DND-41 (cell line): ENCODE results near the gene DENND1A.

Experiments
- ATAC-seq: fragments of 200-7000 bp; cut with Tn5 transposase; 3 replicates; pipeline ENCODE4 v1.9.1; 2021; ENCODE audit warnings: low read depth; ENCODE audit not compliant: insufficient read depth
- DNase-seq: peaks from one replicate; pipeline ENCODE4 v3.0.0-alpha.2; 2020
- H2AFZ ChIP-seq: 2 replicates; pipeline ENCODE4 v1.6.0; 2012; ENCODE audit warnings: low read depth, low read length
- H3K27ac ChIP-seq: 2 replicates; pipeline ENCODE4 v1.5.1; 2012; ENCODE audit warnings: low read length, inconsistent platforms
- H3K27me3 ChIP-seq: fragments of 200-600 bp; sonication (generic); 2 replicates; pipeline ENCODE4 v1.6.0; 2012; ENCODE audit warnings: low read length, mild to moderate bottlenecking, inconsistent platforms; ENCODE audit not compliant: insufficient read depth, poor library complexity
- H3K36me3 ChIP-seq: 2 replicates; pipeline ENCODE4 v1.5.1; 2012; ENCODE audit warnings: low read length, inconsistent platforms; ENCODE audit not compliant: insufficient read depth
- H3K4me1 ChIP-seq: 2 replicates; pipeline ENCODE4 v1.5.1; 2012; ENCODE audit warnings: mild to moderate bottlenecking, low read length; ENCODE audit not compliant: insufficient read depth
- H3K4me2 ChIP-seq: 2 replicates; pipeline ENCODE4 v1.6.0; 2012; ENCODE audit warnings: mild to moderate bottlenecking, moderate library complexity, low read length, inconsistent platforms; ENCODE audit not compliant: insufficient read depth
- H3K4me3 ChIP-seq, 2 experiments: fragments of 200-600 bp in 1 of 2; shearing (Covaris generic) in 1 of 2; 2 replicates each; pipeline ENCODE4 v1.5.1; 2012 to 2016; ENCODE audit warnings: inconsistent platforms in 2 of 2, low read length in 2 of 2, mild to moderate bottlenecking in 2 of 2, low read depth in 1 of 2, moderate library complexity in 1 of 2
- H3K79me2 ChIP-seq: 2 replicates; pipeline ENCODE4 v1.6.0; 2012; ENCODE audit warnings: low read length, inconsistent platforms; ENCODE audit not compliant: insufficient read depth
- H3K9ac ChIP-seq: 2 replicates; pipeline ENCODE4 v1.6.0; 2012; ENCODE audit warnings: low read depth, mild to moderate bottlenecking, inconsistent platforms, low read length, moderate library complexity
- H3K9me3 ChIP-seq: 2 replicates; pipeline ENCODE4 v1.5.1; 2012; ENCODE audit warnings: low read length, moderate library complexity, mild to moderate bottlenecking, inconsistent platforms; ENCODE audit not compliant: insufficient read depth, severe bottlenecking
- H4K20me1 ChIP-seq: 2 replicates; pipeline ENCODE4 v1.6.0; 2012; ENCODE audit warnings: low read length; ENCODE audit not compliant: insufficient read depth
- EZH2 ChIP-seq: IDR thresholded peaks from 3 replicates; pipeline ENCODE4 v1.6.1; 2012; ENCODE audit warnings: borderline replicate concordance, low read depth, mild to moderate bottlenecking, moderate library complexity, low read length, inconsistent platforms; ENCODE audit not compliant: severe bottlenecking
- TF ChIP-seq, protein P1 (sequence below): IDR thresholded peaks from 2 replicates; pipeline ENCODE4 v1.5.1; 2012; ENCODE audit warnings: borderline replicate concordance, low read length, moderate library complexity, mild to moderate bottlenecking; ENCODE audit not compliant: poor library complexity, severe bottlenecking; ENCODE audit errors: extremely low read depth

The DENND1A gene

DNA sequence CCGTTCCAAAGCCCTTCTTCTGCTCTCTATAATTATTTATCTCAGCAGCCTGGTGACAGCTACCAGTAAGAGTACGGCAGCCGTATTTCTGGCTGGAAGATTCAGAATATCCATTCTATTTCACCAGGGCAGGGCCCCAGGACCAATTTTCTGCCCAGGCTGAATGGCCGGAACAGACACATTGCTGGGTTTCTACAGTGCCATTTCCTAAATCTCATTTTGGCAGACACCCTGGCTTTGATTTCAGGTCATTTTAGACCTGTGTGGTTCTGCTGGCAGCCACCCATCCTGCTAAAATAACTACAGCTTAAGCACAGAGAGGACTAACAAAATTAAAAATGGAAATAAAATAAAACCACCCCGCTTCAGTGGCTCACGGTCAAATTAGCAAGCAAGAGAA lies 478.9 kb downstream of the DENND1A start:
- H3K9ac ChIP-seq: no peak overlapping the region
- TF ChIP-seq, protein P1, sequence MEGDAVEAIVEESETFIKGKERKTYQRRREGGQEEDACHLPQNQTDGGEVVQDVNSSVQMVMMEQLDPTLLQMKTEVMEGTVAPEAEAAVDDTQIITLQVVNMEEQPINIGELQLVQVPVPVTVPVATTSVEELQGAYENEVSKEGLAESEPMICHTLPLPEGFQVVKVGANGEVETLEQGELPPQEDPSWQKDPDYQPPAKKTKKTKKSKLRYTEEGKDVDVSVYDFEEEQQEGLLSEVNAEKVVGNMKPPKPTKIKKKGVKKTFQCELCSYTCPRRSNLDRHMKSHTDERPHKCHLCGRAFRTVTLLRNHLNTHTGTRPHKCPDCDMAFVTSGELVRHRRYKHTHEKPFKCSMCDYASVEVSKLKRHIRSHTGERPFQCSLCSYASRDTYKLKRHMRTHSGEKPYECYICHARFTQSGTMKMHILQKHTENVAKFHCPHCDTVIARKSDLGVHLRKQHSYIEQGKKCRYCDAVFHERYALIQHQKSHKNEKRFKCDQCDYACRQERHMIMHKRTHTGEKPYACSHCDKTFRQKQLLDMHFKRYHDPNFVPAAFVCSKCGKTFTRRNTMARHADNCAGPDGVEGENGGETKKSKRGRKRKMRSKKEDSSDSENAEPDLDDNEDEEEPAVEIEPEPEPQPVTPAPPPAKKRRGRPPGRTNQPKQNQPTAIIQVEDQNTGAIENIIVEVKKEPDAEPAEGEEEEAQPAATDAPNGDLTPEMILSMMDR: no peak
- no peak for TF ChIP-seq EZH2
- no peaks in the 10 kb centered on the region for H3K27me3 ChIP-seq
- no peak overlapping the region for H3K27ac ChIP-seq
- no peak overlapping the region for H3K4me3 ChIP-seq
- H3K36me3 ChIP-seq: no peaks in the 10 kb centered on the region
- H4K20me1 ChIP-seq: no peaks in the 10 kb centered on the region
- H3K9me3 ChIP-seq: no peaks in the 10 kb centered on the region
- no peak overlapping the region for H2AFZ ChIP-seq
- no peaks in the 10 kb centered on the region for H3K4me1 ChIP-seq
- H3K4me2 ChIP-seq: no peak overlapping the region
- no peaks in the 10 kb centered on the region for H3K79me2 ChIP-seq
- DNase-seq: no peak
- no peak for ATAC-seq

DNA sequence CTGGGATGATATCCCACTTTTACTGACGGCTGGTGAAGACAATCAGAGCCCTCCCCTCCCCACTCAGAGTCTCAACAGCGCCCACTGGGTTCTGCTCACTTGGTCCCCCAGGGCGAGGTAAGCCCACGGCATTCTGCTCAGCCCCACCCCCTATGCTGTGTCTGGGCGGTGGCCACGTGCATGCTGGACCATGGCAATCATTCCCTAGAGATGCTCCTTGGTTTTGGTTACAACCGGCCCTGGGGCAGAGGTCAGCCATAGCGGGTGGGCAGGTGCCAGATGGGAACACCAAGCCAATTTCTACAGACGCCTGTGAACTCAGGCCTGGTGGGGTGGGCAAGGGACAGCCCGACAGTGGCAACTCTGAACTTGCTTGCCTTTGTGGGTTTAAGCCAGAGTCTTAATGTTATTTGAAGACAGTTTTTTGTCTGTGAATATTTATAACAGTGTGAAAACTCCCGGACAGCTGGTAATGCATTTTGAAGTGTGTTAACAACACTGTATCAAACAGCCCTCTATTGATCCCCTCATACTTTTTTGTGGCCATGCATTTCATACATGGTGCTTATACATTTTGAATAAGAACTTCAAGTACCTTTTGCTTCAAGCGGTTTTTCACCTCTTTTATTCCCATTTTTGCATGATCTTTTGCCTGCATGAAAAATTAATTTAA lies 479.7 kb downstream of the DENND1A start:
- DNase-seq (no peak), ATAC-seq (no peak)

DNA sequence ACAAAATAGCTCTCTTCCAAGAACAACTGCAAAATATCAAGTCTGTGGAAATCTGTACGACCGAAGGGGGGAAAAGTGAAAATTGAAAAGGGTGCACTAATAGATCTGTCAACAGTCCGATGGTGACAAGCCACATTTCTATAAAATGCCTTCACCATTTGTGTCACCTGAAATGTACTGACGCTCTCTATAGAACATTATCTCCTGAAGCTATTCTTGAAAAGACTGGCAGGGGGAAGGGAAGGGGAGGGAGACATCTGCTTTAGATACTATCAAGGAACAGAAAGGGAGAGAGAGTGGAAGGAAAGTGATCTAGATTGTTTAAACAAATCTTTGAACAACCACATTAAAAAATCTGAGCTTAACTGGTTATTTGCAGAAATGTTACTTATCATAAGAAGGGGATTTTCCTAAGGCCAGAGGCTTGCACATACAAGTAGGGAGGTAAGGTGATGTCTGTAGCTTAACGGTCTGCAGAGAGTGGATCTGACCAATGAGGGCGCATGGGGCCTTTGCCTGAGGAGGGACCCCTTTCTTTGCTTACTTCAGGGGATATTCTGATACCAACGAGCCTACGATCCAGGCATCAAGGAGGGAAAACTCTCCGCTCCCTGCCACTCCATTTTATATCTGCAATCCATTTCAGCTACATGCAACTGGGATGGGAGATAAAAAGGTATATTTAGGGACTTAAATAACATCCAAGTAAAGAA lies 481.8 kb downstream of the DENND1A start:
- Histone ChIP-seq H3K27ac (no peak overlapping the region), H4K20me1 (no peaks in the 10 kb centered on the region), H2AFZ (no peak overlapping the region), H3K36me3 (no peaks in the 10 kb centered on the region), H3K4me3 (no peak overlapping the region), H3K27me3 (no peaks in the 10 kb centered on the region), H3K9me3 (no peaks in the 10 kb centered on the region), H3K79me2 (no peaks in the 10 kb centered on the region), H3K9ac (no peak overlapping the region), H3K4me1 (no peaks in the 10 kb centered on the region), H3K4me2 (no peak overlapping the region)
- no peak for TF ChIP-seq EZH2
- TF ChIP-seq, protein P1: no peak
- no peak for ATAC-seq
- DNase-seq: no peak

More for the DNA sequence above, 479.7 kb downstream of the DENND1A start:
- H3K9me3 ChIP-seq: no peaks in the 10 kb centered on the region
- no peaks in the 10 kb centered on the region for H3K36me3 ChIP-seq
- H3K4me2 ChIP-seq: no peak overlapping the region
- H4K20me1 ChIP-seq: no peaks in the 10 kb centered on the region
- no peak overlapping the region for H3K9ac ChIP-seq
- no peak overlapping the region for H2AFZ ChIP-seq
- H3K4me1 ChIP-seq: no peaks in the 10 kb centered on the region
- no peaks in the 10 kb centered on the region for H3K79me2 ChIP-seq
- no peaks in the 10 kb centered on the region for H3K27me3 ChIP-seq
- TF ChIP-seq, protein P1: no peak
- no peak for TF ChIP-seq EZH2
- no peak overlapping the region for H3K4me3 ChIP-seq
- H3K27ac ChIP-seq: no peak overlapping the region
